Transverse colon (tissue), 4 donors: ENCODE data around the gene RAB11FIP5. TPM values are rescaled to one million over a fixed set of nuclear protein-coding genes. Genes with fewer than 3 reads are reported as not detected.

Source experiments
- DNase-seq: peaks from one replicate; pipeline ENCODE4 v3.0.0-alpha.2; 2019
- H3K27ac ChIP-seq, 4 donors: fragments of 200-600 bp; sonication (generic); 2 replicates each; pipeline ENCODE4 v1.5.1; 2016 to 2018; ENCODE audit warnings: inconsistent platforms in 4 of 4
- H3K27me3 ChIP-seq: fragments of 200-600 bp; sonication (generic); 2 replicates; pipeline ENCODE4 v1.5.1; 2017; ENCODE audit warnings: inconsistent platforms
- H3K36me3 ChIP-seq, 4 donors: fragments of 200-600 bp; sonication (generic); 2 replicates each; pipeline ENCODE4 v1.5.1; 2017 to 2019; ENCODE audit warnings: inconsistent platforms in 4 of 4
- H3K4me1 ChIP-seq, 4 donors: fragments of 200-600 bp; sonication (generic); 2 replicates each; pipeline ENCODE4 v1.5.1; 2017 to 2020; ENCODE audit warnings: inconsistent platforms in 4 of 4
- H3K4me3 ChIP-seq, 4 donors: fragments of 200-600 bp; sonication (generic); 1 replicate in 1 of 4; 2 replicates in 3 of 4; pipeline versions ENCODE4 v1.5.1 to v1.6.1; 2017 to 2019; ENCODE audit warnings: inconsistent platforms in 4 of 4
- H3K9me3 ChIP-seq, 2 donors: fragments of 200-600 bp; sonication (generic); 2 replicates each; pipeline ENCODE4 v1.5.1; 2017 to 2019; ENCODE audit warnings: inconsistent platforms in 2 of 2
- CTCF ChIP-seq, 5 experiments: fragments of 200-600 bp in 3 of 5; fragments of 450-650 bp in 2 of 5; sonication (generic) in 3 of 5; IDR thresholded peaks; 1 replicate in 2 of 5; 2 replicates in 3 of 5; pipeline ENCODE4 v1.5.1; 2016 to 2017; ENCODE audit warnings: antibody characterized with exemption in 5 of 5, inconsistent platforms in 3 of 5, mild to moderate bottlenecking in 2 of 5, moderate library complexity in 1 of 5
- EP300 ChIP-seq: sonication (generic); formaldehyde crosslinking; IDR thresholded peaks from one replicate; pipeline ENCODE4 v1.6.1; 2017; ENCODE audit warnings: antibody characterized with exemption, low read depth
- POLR2A ChIP-seq: fragments of 450-650 bp; IDR thresholded peaks from one replicate; pipeline ENCODE4 v1.6.1; 2016; ENCODE audit warnings: antibody characterized with exemption, mild to moderate bottlenecking, moderate library complexity
- POLR2AphosphoS5 ChIP-seq, 3 donors: sonication (generic); formaldehyde crosslinking; IDR thresholded peaks; one replicate each; pipeline ENCODE4 v1.6.1; 2016; ENCODE audit warnings: antibody characterized with exemption in 3 of 3
- WGBS, 2 donors: methylation state at CpG; one replicate each; pipeline ENCODE4 v1.1.5; 2018; ENCODE audit warnings: low coverage in 1 of 2; 5-methylcytosine and 5-hydroxymethylcytosine counted together
- in situ Hi-C, 4 donors: fragments of 200-750 bp; cut with MboI; loops; one replicate each; pipeline versions ENCODE4 v1.15.0 to v1.15.1; 2017; ENCODE audit warnings: low sequenced_read_pairs in 3 of 4, low pct_ligation_motif_present in 1 of 4, low pct_unique_long_range_greater_than_20kb in 1 of 4
- intact Hi-C: fragments of 100-400 bp; cut with DNase I; formaldehyde crosslinking; loops from one replicate; pipeline ENCODE4 v1.15.1; 2023; ENCODE audit warnings: low total_unique reads
- total RNA-seq, 4 donors: library from RNA; depleted of rRNA; stranded (reverse); fragments of >200 nt; gene quantifications; one replicate each; pipeline ENCODE4 v1.1.0, GENCODE V29; 2016

The RAB11FIP5 gene
- total RNA-seq, 4 donors from 2014 or later: 22.7 to 31.0 (median 26.9) TPM

GRCh38 chr2:73078457-73079411 lies 34.0 kb downstream of the RAB11FIP5 start:
- intact Hi-C loops (no loop called here), in situ Hi-C loops (no loop called here)
- no peaks in the 10 kb centered on the region for H3K9me3 ChIP-seq
- H3K36me3 ChIP-seq: no peaks in the 10 kb centered on the region
- TF ChIP-seq POLR2A (no peak), EP300 (no peak), POLR2AphosphoS5 (IDR thresholded peaks at IDR 0.05) (no peak), CTCF (IDR thresholded peaks at IDR 0.05) (no peak)
- WGBS, 2 donors: 88% methylated on average over 13 of the region's 13 CpGs; no CpG with 5 or more reads in 1 of the 2 donors
- H3K27me3 ChIP-seq: no peaks in the 10 kb centered on the region
- no peaks in the 10 kb centered on the region for H3K4me1 ChIP-seq
- DNase-seq: no peak
- H3K4me3 ChIP-seq: no peak overlapping the region
- H3K27ac ChIP-seq: no peak overlapping the region

- Histone ChIP-seq H3K36me3 (no peaks in the 10 kb centered on the region), H3K4me1 (peaks cover 0 to 3% (median 2%) of the 10 kb centered on the region in 4 donors), H3K27ac (no peak overlapping the region), H3K27me3 (no peaks in the 10 kb centered on the region), H3K9me3 (no peaks in the 10 kb centered on the region), H3K4me3 (no peak overlapping the region)
- intact Hi-C loops (no loop called here), in situ Hi-C loops (no loop called here)
- no peak for DNase-seq
- WGBS, 2 donors: 75% methylated on average over 1 of the region's 1 CpG; no CpG with 5 or more reads in 1 of the 2 donors
- TF ChIP-seq CTCF (IDR thresholded peaks at IDR 0.05) (no peak), EP300 (no peak), POLR2A (no peak), POLR2AphosphoS5 (IDR thresholded peaks at IDR 0.05) (no peak)
These were observed 35.3 kb downstream of the RAB11FIP5 start for GRCh38 chr2:73077424-73077795.

- DNase-seq: no peak
- no peak for TF ChIP-seq POLR2A
- no peak for TF ChIP-seq POLR2AphosphoS5 (IDR thresholded peaks at IDR 0.05)
- no peak for TF ChIP-seq CTCF (IDR thresholded peaks at IDR 0.05)
- no peak for TF ChIP-seq EP300
- Histone ChIP-seq H3K4me3 (no peak overlapping the region), H3K36me3 (no peaks in the 10 kb centered on the region), H3K4me1 (peaks cover 3 to 8% (median 7%) of the 10 kb centered on the region in 4 donors), H3K27me3 (no peaks in the 10 kb centered on the region), H3K9me3 (no peaks in the 10 kb centered on the region), H3K27ac (no peak overlapping the region)
- 84 to 95% methylated on average over 6 to 8 of the region's 8 CpGs for WGBS, 2 donors
- intact Hi-C loops (no loop called here), in situ Hi-C loops (no loop called here)
These were observed 35.9 kb downstream of the RAB11FIP5 start for GRCh38 chr2:73076701-73077423.
